RWPE1 (cell line): ENCODE results near the gene PCGF5.
"Not testable (repeated sequence)": the region's sequence is repeated elsewhere in the genome, so short reads cannot be mapped to it uniquely, and the experiment has no call there.

Experiments
- CTCF ChIA-PET: fragments of 350-600 bp; sonication (Branson Sonifier 250); formaldehyde crosslinking; extraction: SDS; loops from one replicate; lab custom pipeline; 2021; lab: Yijun Ruan, JAX
- POLR2A ChIA-PET: fragments of 400-600 bp; formaldehyde crosslinking; extraction: SDS; loops from one replicate; lab custom pipeline; 2020; ENCODE audit warnings: antibody characterized with exemption; ENCODE audit not compliant: low non-redundant PET; lab: Yijun Ruan, JAX
- DNase-seq: peaks from one replicate; pipeline ENCODE4 v3.0.0; 2012; ENCODE audit warnings: low spot score
- H3K27ac ChIP-seq: fragments of 450-650 bp; 2 replicates; pipeline ENCODE4 v1.5.1; 2017
- CTCF ChIP-seq: fragments of 450-650 bp; conservative IDR thresholded peaks from 2 replicates; pipeline ENCODE4 v1.5.1; 2017; ENCODE audit warnings: low read depth, mild to moderate bottlenecking

The PCGF5 gene

GRCh38 chr10:91312382-91312733 lies 91.9 kb downstream of the PCGF5 start:
- no peak for TF ChIP-seq CTCF
- no peak overlapping the region for H3K27ac ChIP-seq
- DNase-seq = no peak
- POLR2A ChIA-PET = no interaction called here
- CTCF ChIA-PET = interaction anchor here (1.1 to 1.2 kb wide), 2 partner anchors 14 to 57 kb away, joined by 3 to 5 read pairs; no protein-coding TSS in a partner anchor

GRCh38 chr10:91313796-91314485 lies 93.5 kb downstream of the PCGF5 start:
- DNase-seq = no peak
- CTCF ChIA-PET = interaction anchor here (0.7 to 1.2 kb wide), 2 partner anchors 27 to 56 kb away, joined by 3 to 4 read pairs; no protein-coding TSS in a partner anchor

GRCh38 chr10:91316486-91316885 lies 96.0 kb downstream of the PCGF5 start:
- CTCF ChIA-PET = interaction anchor here (0.6 kb wide), 1 partner anchor 438 kb away, joined by 3 read pairs; no protein-coding TSS in a partner anchor
- POLR2A ChIA-PET = no interaction called here
- no peak overlapping the region for H3K27ac ChIP-seq
- TF ChIP-seq CTCF = no peak
- DNase-seq = no peak

More at GRCh38 chr10:91313796-91314485, 93.5 kb downstream of the PCGF5 start:
- POLR2A ChIA-PET = no interaction called here
- TF ChIP-seq CTCF = no peak
- no peak overlapping the region for H3K27ac ChIP-seq

GRCh38 chr10:91317541-91317940 lies 97.1 kb downstream of the PCGF5 start:
- TF ChIP-seq CTCF = no peak
- ChIA-PET POLR2A (no interaction called here), CTCF (no interaction called here)
- H3K27ac ChIP-seq = no peak overlapping the region
- DNase-seq = no peak

GRCh38 chr10:91319336-91319735 lies 98.9 kb downstream of the PCGF5 start:
- CTCF ChIA-PET = interaction anchor here (0.9 kb wide), 1 partner anchor 48 kb away, joined by 5 read pairs; no protein-coding TSS in a partner anchor
- DNase-seq = no peak
- POLR2A ChIA-PET = no interaction called here
- no peak overlapping the region for H3K27ac ChIP-seq
- no peak for TF ChIP-seq CTCF

GRCh38 chr10:91323293-91323905 lies 102.9 kb downstream of the PCGF5 start:
- POLR2A ChIA-PET, DNase-seq, CTCF ChIA-PET, H3K27ac ChIP-seq: not testable (repeated sequence)

GRCh38 chr10:91328320-91328984 lies 108.0 kb downstream of the PCGF5 start:
- ChIA-PET CTCF (interaction anchor here (0.6 kb wide), 1 partner anchor 1200 kb away, joined by 3 read pairs; no protein-coding TSS in a partner anchor), POLR2A (no interaction called here)
- DNase-seq = no peak
- no peak for TF ChIP-seq CTCF
- H3K27ac ChIP-seq = no peak overlapping the region
